ENCODE measurements around the gene ERAL1.

DNA sequence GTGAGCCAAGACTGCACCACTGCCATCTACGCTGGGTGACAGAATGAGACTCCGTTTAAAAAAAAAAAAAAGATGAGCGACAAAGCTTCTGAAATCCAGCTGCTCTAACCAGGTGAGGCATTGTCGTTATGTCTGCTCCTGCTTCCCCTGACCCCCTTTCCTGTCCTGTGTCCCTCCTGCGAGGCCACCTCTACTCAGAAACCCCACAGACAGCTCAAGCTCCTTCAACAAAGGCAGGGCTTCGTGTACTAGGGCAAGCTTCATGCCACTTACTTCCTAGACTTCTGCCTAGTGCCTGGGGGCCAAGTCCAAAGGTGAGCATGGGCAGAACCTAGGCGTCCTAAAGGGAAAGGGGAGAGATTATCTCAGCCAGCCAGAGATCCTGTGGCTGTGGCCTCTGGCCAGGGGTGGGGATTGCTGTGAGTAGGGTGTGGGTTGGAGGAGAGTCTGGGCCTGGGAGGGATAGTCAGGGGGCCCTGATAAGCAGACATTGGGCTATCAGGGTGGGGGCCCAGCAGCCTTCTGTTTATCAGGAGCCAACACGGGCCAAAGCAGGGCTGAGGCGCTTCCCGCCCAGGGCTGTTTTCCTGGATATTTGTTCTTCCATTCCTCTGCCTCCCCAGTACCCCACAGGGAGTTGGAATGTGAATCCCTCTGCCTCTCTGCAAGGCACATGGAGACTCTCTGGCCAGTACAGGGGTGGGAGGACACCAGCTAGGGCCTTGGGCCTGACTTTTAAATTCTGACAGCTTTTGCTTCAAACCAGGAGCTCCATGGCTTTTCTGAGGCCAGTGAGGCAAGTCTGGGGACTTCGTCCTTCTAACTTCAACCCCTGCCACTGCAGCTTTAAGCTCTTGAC lies 10.4 kb downstream of the ERAL1 start:
- no peak for TF ChIP-seq EZH2phosphoT487 (IDR thresholded peaks at IDR 0.05)
- TF ChIP-seq EZH2 (IDR thresholded peaks at IDR 0.05) = no peak
- no peak for TF ChIP-seq CTCF (IDR thresholded peaks at IDR 0.05)

Data from neural progenitor cell (in vitro differentiated cells).